ENCODE data around the gene MBOAT2. TPM values are rescaled to one million over a fixed set of nuclear protein-coding genes. Genes with fewer than 3 reads are reported as not detected.
A peak's percentile ranks its signal among the peaks of the same experiment; 100 is the strongest.

Gene MBOAT2
- total RNA-seq, 1 donor from 2014 or later, result 8.0 TPM

- no peaks in the 10 kb centered on the region for H3K9me3 ChIP-seq
- TF ChIP-seq CTCF (IDR thresholded peaks at IDR 0.05), result no peak
- H3K4me3 ChIP-seq, result peak overlapping the region; percentile 80 to 97
- no peaks in the 10 kb centered on the region for H3K36me3 ChIP-seq
- H3K27ac ChIP-seq, result peak overlapping the region; percentile 47 to 85
- no peaks in the 10 kb centered on the region for H3K27me3 ChIP-seq
- DNase-seq (ENCODE audit: low spot score in 2 of 2), result no peak
- H3K4me1 ChIP-seq, result peaks cover 0 to 9% of the 10 kb centered on the region in 2 donors
- intact Hi-C loops (cut with DNase I), result loop anchor here (5.0 to 10.0 kb wide), 4 partner anchors 139 to 422 kb away; partner anchors contain the start of genes CPSF3, ITGB1BP1 and KIDINS220
These were observed 193 bp downstream of the MBOAT2 start for GRCh38 chr2:9003366-9003615.

GRCh38 chr2:9002637-9003365 lies 683 bp downstream of the MBOAT2 start:
- H3K36me3 ChIP-seq, result no peaks in the 10 kb centered on the region
- no peaks in the 10 kb centered on the region for H3K27me3 ChIP-seq
- DNase-seq (ENCODE audit: low spot score in 2 of 2), result no peak
- intact Hi-C loops (cut with DNase I), result loop anchor here (5.0 to 10.0 kb wide), 4 partner anchors 140 to 422 kb away; partner anchors contain the start of genes CPSF3, ITGB1BP1 and KIDINS220
- no peak for TF ChIP-seq CTCF (IDR thresholded peaks at IDR 0.05)
- peak overlapping the region; percentile 47 to 85 for H3K27ac ChIP-seq
- H3K4me1 ChIP-seq, result peaks cover 0 to 9% of the 10 kb centered on the region in 2 donors
- peak overlapping the region; percentile 80 to 97 for H3K4me3 ChIP-seq
- no peaks in the 10 kb centered on the region for H3K9me3 ChIP-seq

- Histone ChIP-seq H3K4me1 (peaks cover 0 to 13% of the 10 kb centered on the region in 2 donors), H3K36me3 (no peaks in the 10 kb centered on the region), H3K9me3 (no peaks in the 10 kb centered on the region), H3K4me3 (peak overlapping the region; percentile 80 to 97), H3K27ac (peak overlapping the region in 1 of 2 donors; percentile 11), H3K27me3 (no peaks in the 10 kb centered on the region)
- no peak for TF ChIP-seq CTCF (IDR thresholded peaks at IDR 0.05)
- DNase-seq (ENCODE audit: low spot score in 2 of 2), result no peak
- intact Hi-C loops (cut with DNase I), result loop anchor here (5.0 to 10.0 kb wide), 4 partner anchors 140 to 423 kb away; partner anchors contain the start of genes CPSF3, ITGB1BP1 and KIDINS220
These were observed 1.2 kb downstream of the MBOAT2 start for GRCh38 chr2:9002313-9002636.

GRCh38 chr2:9001778-9002177 lies 1.7 kb downstream of the MBOAT2 start:
- no peaks in the 10 kb centered on the region for H3K9me3 ChIP-seq
- intact Hi-C loops (cut with DNase I), result loop anchor here (5.0 to 10.0 kb wide), 4 partner anchors 141 to 423 kb away; partner anchors contain the start of genes CPSF3, ITGB1BP1 and KIDINS220
- no peak for TF ChIP-seq CTCF (IDR thresholded peaks at IDR 0.05)
- no peaks in the 10 kb centered on the region for H3K27me3 ChIP-seq
- H3K36me3 ChIP-seq, result no peaks in the 10 kb centered on the region
- peaks cover 0 to 18% of the 10 kb centered on the region in 2 donors for H3K4me1 ChIP-seq
- no peak overlapping the region for H3K4me3 ChIP-seq
- no peak overlapping the region for H3K27ac ChIP-seq
- DNase-seq (ENCODE audit: low spot score in 2 of 2), result no peak

GRCh38 chr2:9001229-9001628 lies 2.3 kb downstream of the MBOAT2 start:
- no peaks in the 10 kb centered on the region for H3K27me3 ChIP-seq
- no peak for TF ChIP-seq CTCF (IDR thresholded peaks at IDR 0.05)
- no peak overlapping the region for H3K4me3 ChIP-seq
- H3K27ac ChIP-seq, result no peak overlapping the region
- H3K36me3 ChIP-seq, result no peaks in the 10 kb centered on the region
- H3K4me1 ChIP-seq, result peaks cover 0 to 18% of the 10 kb centered on the region in 2 donors
- no peaks in the 10 kb centered on the region for H3K9me3 ChIP-seq
- intact Hi-C loops (cut with DNase I), result loop anchor here (5.0 to 10.0 kb wide), 4 partner anchors 141 to 424 kb away; partner anchors contain the start of genes CPSF3, ITGB1BP1 and KIDINS220
- no peak for DNase-seq (ENCODE audit: low spot score in 2 of 2)

Measured in ascending aorta (tissue), 2 donors.